ENCODE results near the gene PPARA. TPM values are rescaled to one million over a fixed set of nuclear protein-coding genes. Genes with fewer than 3 reads are reported as not detected.

Gene PPARA
- polyA plus RNA-seq, 3 donors = 3.7 to 6.3 (median 4.9) TPM

- Mint-ChIP-seq H3K27ac (peak overlapping the region in 1 of 7 donors; percentile 28), H3K9me3 (peaks cover 0 to 2% (median 0%) of the 10 kb centered on the region in 7 donors), H3K4me3 (no peak overlapping the region), H3K27me3 (ENCODE audit: low read depth in 3 of 3) (peaks cover 0 to 1% (median 0%) of the 10 kb centered on the region in 3 donors), H3K4me1 (no peaks in the 10 kb centered on the region), H3K36me3 (peaks cover 27 to 34% of the 10 kb centered on the region in 2 donors)
- H3K9ac ChIP-seq (ENCODE audit: insufficient read depth, low read length, poor library complexity, severe bottlenecking) = no peak overlapping the region
- WGBS (ENCODE audit: insufficient coverage) = 23% methylated on average over 4 of the region's 11 CpGs
- no peak overlapping the region for H3K4me3 ChIP-seq (replicated peaks in 1 of 3; ENCODE audit: low read depth in 2 of 3, low read length in 3 of 3)
- no peak overlapping the region for H2AFZ ChIP-seq (ENCODE audit: insufficient read depth, low read depth, low read length, poor library complexity, severe bottlenecking)
- H3K27me3 ChIP-seq (ENCODE audit: control insufficient read depth in 2 of 2, insufficient read depth in 2 of 2, low read length in 2 of 2) = no peaks in the 10 kb centered on the region
- no peak for DNase-seq
- H3K9me3 ChIP-seq (replicated peaks in 1 of 2; ENCODE audit: control insufficient read depth in 1 of 2, insufficient read depth in 1 of 2, low read length in 2 of 2) = no peaks in the 10 kb centered on the region
- H3K27ac ChIP-seq (ENCODE audit: low read depth in 1 of 2, low read length in 2 of 2) = no peak overlapping the region
- H4K20me1 ChIP-seq (ENCODE audit: insufficient read depth, low read length) = no peaks in the 10 kb centered on the region
- peaks cover 0 to 24% of the 10 kb centered on the region in 2 donors for H3K36me3 ChIP-seq (replicated peaks in 1 of 2; ENCODE audit: control insufficient read depth in 1 of 2, insufficient read depth in 2 of 2, low read length in 2 of 2)
- H3K79me2 ChIP-seq (ENCODE audit: insufficient read depth, low read length) = no peaks in the 10 kb centered on the region
- H3K4me1 ChIP-seq (ENCODE audit: control insufficient read depth in 1 of 2, insufficient read depth in 2 of 2, low read length in 2 of 2) = no peaks in the 10 kb centered on the region
- TF ChIP-seq, protein P1, sequence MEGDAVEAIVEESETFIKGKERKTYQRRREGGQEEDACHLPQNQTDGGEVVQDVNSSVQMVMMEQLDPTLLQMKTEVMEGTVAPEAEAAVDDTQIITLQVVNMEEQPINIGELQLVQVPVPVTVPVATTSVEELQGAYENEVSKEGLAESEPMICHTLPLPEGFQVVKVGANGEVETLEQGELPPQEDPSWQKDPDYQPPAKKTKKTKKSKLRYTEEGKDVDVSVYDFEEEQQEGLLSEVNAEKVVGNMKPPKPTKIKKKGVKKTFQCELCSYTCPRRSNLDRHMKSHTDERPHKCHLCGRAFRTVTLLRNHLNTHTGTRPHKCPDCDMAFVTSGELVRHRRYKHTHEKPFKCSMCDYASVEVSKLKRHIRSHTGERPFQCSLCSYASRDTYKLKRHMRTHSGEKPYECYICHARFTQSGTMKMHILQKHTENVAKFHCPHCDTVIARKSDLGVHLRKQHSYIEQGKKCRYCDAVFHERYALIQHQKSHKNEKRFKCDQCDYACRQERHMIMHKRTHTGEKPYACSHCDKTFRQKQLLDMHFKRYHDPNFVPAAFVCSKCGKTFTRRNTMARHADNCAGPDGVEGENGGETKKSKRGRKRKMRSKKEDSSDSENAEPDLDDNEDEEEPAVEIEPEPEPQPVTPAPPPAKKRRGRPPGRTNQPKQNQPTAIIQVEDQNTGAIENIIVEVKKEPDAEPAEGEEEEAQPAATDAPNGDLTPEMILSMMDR (IDR thresholded peaks at IDR 0.05) = no peak
- intact Hi-C loops (cut with micrococcal nuclease) = no loop called here
- H3K4me2 ChIP-seq (replicated peaks; ENCODE audit: extremely low read depth, low read length, poor library complexity, severe bottlenecking) = no peak overlapping the region
Observed at GRCh38 chr22:46163557-46163888, 13.2 kb downstream of the PPARA start.

DNA sequence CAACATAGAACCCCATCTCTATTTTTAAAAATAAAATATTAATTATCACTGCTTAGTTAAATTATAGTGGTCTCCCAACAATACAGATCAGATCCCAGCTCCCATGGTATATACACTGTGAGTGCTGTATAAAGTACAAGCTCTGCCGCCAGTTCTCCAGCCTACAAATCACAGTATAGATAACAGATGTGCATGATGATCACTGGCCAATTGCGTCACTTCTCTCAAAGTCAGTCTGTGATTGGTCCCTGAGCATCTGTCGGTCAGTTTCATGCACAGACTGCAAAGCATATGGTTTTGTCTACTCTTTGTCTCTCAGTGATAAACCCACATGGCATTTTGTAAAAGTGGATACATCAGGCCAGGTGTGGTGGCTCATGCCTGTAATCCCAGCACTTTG lies 15.7 kb downstream of the PPARA start:
- Histone ChIP-seq H3K9ac (ENCODE audit: insufficient read depth, low read length, poor library complexity, severe bottlenecking) (no peak overlapping the region), H3K9me3 (replicated peaks in 1 of 2; ENCODE audit: control insufficient read depth in 1 of 2, insufficient read depth in 1 of 2, low read length in 2 of 2) (no peaks in the 10 kb centered on the region), H3K4me1 (ENCODE audit: control insufficient read depth in 1 of 2, insufficient read depth in 2 of 2, low read length in 2 of 2) (peaks cover 4 to 6% of the 10 kb centered on the region in 2 donors), H2AFZ (ENCODE audit: insufficient read depth, low read depth, low read length, poor library complexity, severe bottlenecking) (no peak overlapping the region), H3K4me3 (replicated peaks in 1 of 3; ENCODE audit: low read depth in 2 of 3, low read length in 3 of 3) (no peak overlapping the region), H3K27me3 (ENCODE audit: control insufficient read depth in 2 of 2, insufficient read depth in 2 of 2, low read length in 2 of 2) (no peaks in the 10 kb centered on the region), H4K20me1 (ENCODE audit: insufficient read depth, low read length) (no peaks in the 10 kb centered on the region), H3K36me3 (replicated peaks in 1 of 2; ENCODE audit: control insufficient read depth in 1 of 2, insufficient read depth in 2 of 2, low read length in 2 of 2) (peaks cover 0 to 12% of the 10 kb centered on the region in 2 donors), H3K79me2 (ENCODE audit: insufficient read depth, low read length) (no peaks in the 10 kb centered on the region), H3K4me2 (replicated peaks; ENCODE audit: extremely low read depth, low read length, poor library complexity, severe bottlenecking) (no peak overlapping the region), H3K27ac (ENCODE audit: low read depth in 1 of 2, low read length in 2 of 2) (no peak overlapping the region)
- Mint-ChIP-seq H3K4me3 (no peak overlapping the region), H3K4me1 (peaks cover 6% of the 10 kb centered on the region), H3K36me3 (peaks cover 15 to 22% of the 10 kb centered on the region in 2 donors), H3K9me3 (peaks cover 0 to 6% (median 5%) of the 10 kb centered on the region in 7 donors), H3K27me3 (ENCODE audit: low read depth in 3 of 3) (no peaks in the 10 kb centered on the region), H3K27ac (peak overlapping the region in 1 of 7 donors; percentile 21)
- DNase-seq = no peak
- intact Hi-C loops (cut with micrococcal nuclease) = no loop called here
- TF ChIP-seq, protein P1 (IDR thresholded peaks at IDR 0.05) = no peak
- 100% methylated on average over 1 of the region's 3 CpGs for WGBS (ENCODE audit: insufficient coverage)
